ENCODE results near the gene TMEM132D.

Gene TMEM132D

DNA sequence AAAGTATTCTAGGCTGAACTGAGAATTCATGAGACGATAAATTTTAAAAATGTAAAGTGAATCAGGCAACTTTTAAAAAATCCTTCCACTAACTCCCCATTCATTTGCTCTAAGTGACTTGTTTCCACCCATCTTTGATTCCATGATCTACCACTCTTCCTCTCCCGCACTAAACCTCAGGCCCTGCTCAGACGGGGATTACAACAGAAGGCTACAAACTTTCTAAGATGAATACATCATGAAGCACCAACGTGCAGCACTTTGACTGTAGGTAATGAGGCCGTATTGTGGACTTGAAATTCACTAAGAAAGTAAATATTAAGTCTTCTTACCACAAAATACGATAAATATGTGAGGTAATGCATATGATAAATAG lies 30.0 kb downstream of the TMEM132D start:
- DNase-seq (ENCODE audit: low read depth in 1 of 2, low spot score in 1 of 2), result no peak

DNA sequence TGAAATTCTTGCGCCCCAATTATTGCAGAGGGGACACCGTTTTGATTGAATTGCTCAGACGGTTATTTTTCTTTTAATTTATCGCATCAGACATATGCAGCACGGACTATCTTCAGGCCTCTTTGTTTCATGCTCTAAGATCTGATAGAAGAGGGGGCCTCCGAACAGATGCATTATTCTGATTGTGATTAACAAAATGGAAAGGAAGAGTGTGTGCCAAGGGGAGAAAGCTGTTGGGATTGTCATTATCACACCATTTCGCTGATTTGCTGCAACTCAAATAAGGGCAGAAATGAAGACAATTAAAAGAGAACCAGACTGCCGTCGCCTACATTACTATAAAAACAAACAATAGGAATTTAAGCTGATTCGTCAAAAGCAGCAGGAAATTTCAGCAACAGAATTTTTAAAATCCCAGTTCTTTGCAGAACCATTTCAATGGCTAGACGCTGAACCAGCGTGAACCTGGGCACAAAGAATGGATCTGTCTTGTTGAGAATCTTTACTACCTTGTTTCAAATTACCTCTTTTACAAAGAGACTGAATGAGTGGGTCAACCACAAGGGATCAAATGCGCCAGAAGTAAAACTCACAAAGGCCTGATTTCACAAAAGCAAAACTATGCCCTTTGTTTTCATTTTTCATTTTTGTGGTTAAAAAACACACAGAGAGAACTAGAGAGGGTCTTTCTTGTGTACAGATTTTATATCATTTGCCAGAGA lies 30.6 kb downstream of the TMEM132D start:
- no peak for DNase-seq (ENCODE audit: low read depth in 1 of 2, low spot score in 1 of 2)

- DNase-seq (ENCODE audit: low read depth in 1 of 2, low spot score in 1 of 2), result no peak
Observed at GRCh38 chr12:129871991-129872972, 31.5 kb downstream of the TMEM132D start.

DNA sequence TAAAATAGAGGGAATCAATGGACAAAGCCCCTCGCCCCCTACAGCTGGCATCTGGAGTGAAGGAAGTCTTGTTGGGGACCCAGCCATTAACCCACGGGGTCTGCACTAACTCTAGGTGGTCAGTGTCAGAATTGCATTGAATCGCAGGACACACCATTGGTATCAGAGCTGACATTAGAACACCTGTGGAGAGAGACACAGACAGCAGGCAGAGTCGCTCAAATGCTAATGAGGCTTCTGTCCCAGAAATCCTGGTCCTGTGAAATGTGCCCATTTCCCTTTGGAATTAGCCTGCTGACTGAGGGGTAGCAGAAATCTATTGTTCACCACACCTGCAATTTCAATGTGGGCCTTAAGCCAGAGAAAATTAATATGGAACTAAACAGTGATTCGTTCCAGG lies 33.0 kb downstream of the TMEM132D start:
- no peak for DNase-seq (ENCODE audit: low read depth in 1 of 2, low spot score in 1 of 2)

DNA sequence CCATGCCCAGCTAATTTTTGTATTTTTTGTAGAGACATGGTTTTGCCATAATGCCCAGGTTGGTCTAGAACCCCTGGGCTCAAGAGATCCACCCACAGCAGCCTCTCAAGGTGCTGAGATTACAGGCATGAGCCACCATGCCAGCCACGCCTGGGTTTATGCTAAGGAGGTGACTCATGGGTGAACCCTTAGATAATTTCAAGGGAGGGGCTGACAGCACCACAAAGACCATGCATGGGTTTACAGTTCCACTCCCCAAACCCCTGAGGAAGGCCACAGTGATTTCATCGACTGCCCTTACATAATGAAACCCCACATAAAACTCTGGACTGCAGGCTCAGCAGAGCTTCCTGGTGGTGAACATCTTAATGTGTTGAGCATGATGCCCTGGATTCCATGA lies 33.7 kb downstream of the TMEM132D start:
- no peak for DNase-seq (ENCODE audit: low read depth in 1 of 2, low spot score in 1 of 2)

DNA sequence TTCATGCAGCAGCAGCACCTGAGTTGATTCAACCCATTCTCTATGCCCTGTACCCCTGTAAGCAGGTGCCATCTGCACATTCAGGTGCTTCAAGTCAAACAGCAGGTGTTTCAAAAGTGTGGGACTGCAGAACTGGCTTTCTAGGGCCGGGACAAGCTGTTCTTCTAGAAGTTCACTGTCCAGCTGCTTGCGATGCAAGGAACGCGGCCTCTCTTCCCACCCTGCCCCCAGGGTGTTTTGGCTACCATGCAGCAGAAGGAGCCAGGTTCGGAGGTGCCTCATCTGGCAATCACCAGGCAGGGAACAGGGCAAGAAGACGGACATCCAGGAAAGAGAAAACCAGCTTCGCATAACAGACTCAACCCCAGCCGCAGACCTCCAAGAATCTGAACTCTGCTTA lies 35.2 kb downstream of the TMEM132D start:
- no peak for DNase-seq (ENCODE audit: low read depth in 1 of 2, low spot score in 1 of 2)

GRCh38 chr12:129863938-129864337 lies 39.9 kb downstream of the TMEM132D start:
- no peak for DNase-seq (ENCODE audit: low read depth in 1 of 2, low spot score in 1 of 2)

GRCh38 chr12:129862561-129863175 lies 41.2 kb downstream of the TMEM132D start:
- no peak for DNase-seq (ENCODE audit: low read depth in 1 of 2, low spot score in 1 of 2)

- no peak for DNase-seq (ENCODE audit: low read depth in 1 of 2, low spot score in 1 of 2)
Observed at GRCh38 chr12:129861951-129862350, 41.9 kb downstream of the TMEM132D start.

GRCh38 chr12:129854591-129854990 lies 49.2 kb downstream of the TMEM132D start:
- no peak for DNase-seq (ENCODE audit: low read depth in 1 of 2, low spot score in 1 of 2)

- no peak for DNase-seq (ENCODE audit: low read depth in 1 of 2, low spot score in 1 of 2)
Observed at GRCh38 chr12:129851296-129851695, 52.5 kb downstream of the TMEM132D start.

DNA sequence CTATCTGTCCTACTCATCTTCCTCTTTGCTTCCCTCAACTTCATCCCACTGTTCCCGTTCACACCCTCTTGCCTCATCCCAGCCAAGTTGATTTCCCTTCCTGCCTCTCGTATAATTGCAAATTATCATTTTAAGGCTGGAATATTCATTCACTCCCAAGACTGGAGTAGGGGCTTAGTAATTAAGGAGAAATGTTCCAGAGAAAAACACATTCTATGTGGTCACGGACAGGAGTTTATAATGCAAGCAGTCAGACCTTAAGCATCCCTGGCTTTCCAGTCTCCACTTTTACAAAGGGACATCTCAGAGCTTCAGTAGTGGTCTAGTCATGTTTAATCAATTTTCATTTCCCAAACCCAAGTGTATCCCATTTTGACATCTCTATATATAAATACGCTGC lies 54.9 kb downstream of the TMEM132D start:
- no peak for DNase-seq (ENCODE audit: low read depth in 1 of 2, low spot score in 1 of 2)

- DNase-seq (ENCODE audit: low read depth in 1 of 2, low spot score in 1 of 2), result no peak
Observed at GRCh38 chr12:129847063-129847462, 56.8 kb downstream of the TMEM132D start.

GRCh38 chr12:129844662-129845220 lies 59.1 kb downstream of the TMEM132D start:
- no peak for DNase-seq (ENCODE audit: low read depth in 1 of 2, low spot score in 1 of 2)

DNA sequence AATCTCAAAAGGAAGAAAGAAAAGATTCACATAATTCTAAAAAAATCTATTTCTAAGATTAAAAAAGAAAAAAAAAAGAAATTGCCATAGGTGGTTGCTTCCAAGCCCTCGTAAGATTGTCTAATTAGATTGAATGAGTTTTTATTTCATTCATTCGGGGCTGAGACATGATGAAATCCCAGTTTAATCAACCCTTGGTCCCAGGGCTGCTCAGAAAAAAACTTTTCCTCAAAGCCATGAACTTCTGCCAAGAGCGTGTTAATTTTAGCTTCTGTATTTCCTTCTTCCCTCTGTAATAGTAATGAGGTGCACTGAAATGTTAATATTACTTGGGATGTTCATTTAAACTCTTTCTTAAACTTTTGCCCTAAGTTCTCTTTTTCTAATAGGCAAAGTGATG lies 62.6 kb downstream of the TMEM132D start:
- no peak for DNase-seq (ENCODE audit: low read depth in 1 of 2, low spot score in 1 of 2)

GRCh38 chr12:129840145-129840884 lies 63.5 kb downstream of the TMEM132D start:
- DNase-seq (ENCODE audit: low read depth in 1 of 2, low spot score in 1 of 2), result no peak

GRCh38 chr12:129839679-129840078 lies 64.1 kb downstream of the TMEM132D start:
- DNase-seq (ENCODE audit: low read depth in 1 of 2, low spot score in 1 of 2), result no peak

- DNase-seq (ENCODE audit: low read depth in 1 of 2, low spot score in 1 of 2), result no peak
Observed at GRCh38 chr12:129831294-129831693, 72.5 kb downstream of the TMEM132D start.

- no peak for DNase-seq (ENCODE audit: low read depth in 1 of 2, low spot score in 1 of 2)
Observed at GRCh38 chr12:129830796-129831195, 73.0 kb downstream of the TMEM132D start.

GRCh38 chr12:129827866-129828384 lies 75.9 kb downstream of the TMEM132D start:
- no peak for DNase-seq (ENCODE audit: low read depth in 1 of 2, low spot score in 1 of 2)
